OCI-LY3 (cell line): ENCODE results near the gene SCD5.

Experiments used
- CTCF ChIP-seq: fragments of 200-600, 300-600 bp; sonication (generic); IDR thresholded peaks from 2 replicates; pipeline ENCODE4 v1.5.1; 2014; ENCODE audit warnings: antibody characterized with exemption, low read length, low read depth
- EZH2phosphoT487 ChIP-seq: fragments of 200-600 bp; shearing (Covaris generic); IDR thresholded peaks from 2 replicates; pipeline ENCODE4 v1.6.1; 2018; ENCODE audit warnings: antibody characterized with exemption, mixed run types, low read depth

GRCh38 chr4:82592639-82593038 lies 206.0 kb downstream of the SCD5 start:
- no peak for TF ChIP-seq CTCF
- TF ChIP-seq EZH2phosphoT487: no peak
